Measurements from ENCODE around the gene KIAA1671.

Gene KIAA1671

DNA sequence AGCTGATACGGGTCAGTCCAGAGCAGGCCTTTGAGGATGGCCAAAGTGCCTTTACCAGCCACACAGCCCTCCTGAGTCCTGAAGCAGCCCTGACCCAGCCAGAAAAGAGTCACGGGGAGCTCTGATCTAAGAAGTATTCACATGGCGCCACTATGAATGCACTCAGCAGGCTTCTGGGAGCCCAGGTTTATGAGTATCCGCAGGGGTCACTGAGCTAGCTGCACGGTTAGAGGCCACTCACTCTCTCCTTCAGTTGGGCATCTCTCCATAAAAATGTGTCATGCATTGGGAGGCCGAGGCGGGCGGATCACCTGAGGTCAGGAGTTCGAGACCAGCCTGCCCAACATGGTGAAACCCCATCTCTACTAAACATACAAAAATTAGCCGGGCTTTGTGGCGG is 10.3 kb downstream of the KIAA1671 start:
- peaks cover 10% of the 10 kb centered on the region; the same call in 1 of the 2 replicates for H3K4me1 ChIP-seq (ENCODE audit: insufficient read depth, low read length)
- no peaks in the 10 kb centered on the region; the same call in 1 of the 2 replicates for H3K36me3 ChIP-seq (ENCODE audit: insufficient read depth, low read length)
- no peaks in the 10 kb centered on the region for H3K9me3 ChIP-seq (ENCODE audit: control insufficient read depth, insufficient read depth, low read length)
- no peak overlapping the region for H3K9ac ChIP-seq (ENCODE audit: low read depth, low read length)

DNA sequence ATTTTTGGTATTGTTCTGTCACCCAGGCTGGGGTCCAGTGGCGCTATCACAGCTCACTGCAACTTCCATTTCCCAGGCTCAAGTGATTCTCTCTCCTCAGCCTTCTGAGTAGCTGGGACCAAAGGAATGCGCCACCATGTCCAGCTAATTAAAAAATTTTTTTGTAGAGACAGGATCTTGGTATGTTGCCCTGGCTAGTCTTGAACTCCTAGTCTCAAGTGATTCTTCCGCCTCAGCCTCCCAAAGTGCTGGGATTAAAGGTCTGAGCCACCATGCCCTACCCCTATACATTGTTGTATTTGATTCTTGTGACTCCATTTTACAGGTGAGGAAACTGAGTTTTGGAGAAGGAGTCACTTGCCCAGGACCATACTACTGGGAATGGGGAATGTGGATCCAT is 11.9 kb downstream of the KIAA1671 start:
- H3K9me3 ChIP-seq (ENCODE audit: control insufficient read depth, insufficient read depth, low read length), result no peaks in the 10 kb centered on the region
- H3K9ac ChIP-seq (ENCODE audit: low read depth, low read length), result no peak overlapping the region
- H3K36me3 ChIP-seq (ENCODE audit: insufficient read depth, low read length), result no peaks in the 10 kb centered on the region; the same call in 1 of the 2 replicates
- peaks cover 18% of the 10 kb centered on the region for H3K4me1 ChIP-seq (ENCODE audit: insufficient read depth, low read length)

DNA sequence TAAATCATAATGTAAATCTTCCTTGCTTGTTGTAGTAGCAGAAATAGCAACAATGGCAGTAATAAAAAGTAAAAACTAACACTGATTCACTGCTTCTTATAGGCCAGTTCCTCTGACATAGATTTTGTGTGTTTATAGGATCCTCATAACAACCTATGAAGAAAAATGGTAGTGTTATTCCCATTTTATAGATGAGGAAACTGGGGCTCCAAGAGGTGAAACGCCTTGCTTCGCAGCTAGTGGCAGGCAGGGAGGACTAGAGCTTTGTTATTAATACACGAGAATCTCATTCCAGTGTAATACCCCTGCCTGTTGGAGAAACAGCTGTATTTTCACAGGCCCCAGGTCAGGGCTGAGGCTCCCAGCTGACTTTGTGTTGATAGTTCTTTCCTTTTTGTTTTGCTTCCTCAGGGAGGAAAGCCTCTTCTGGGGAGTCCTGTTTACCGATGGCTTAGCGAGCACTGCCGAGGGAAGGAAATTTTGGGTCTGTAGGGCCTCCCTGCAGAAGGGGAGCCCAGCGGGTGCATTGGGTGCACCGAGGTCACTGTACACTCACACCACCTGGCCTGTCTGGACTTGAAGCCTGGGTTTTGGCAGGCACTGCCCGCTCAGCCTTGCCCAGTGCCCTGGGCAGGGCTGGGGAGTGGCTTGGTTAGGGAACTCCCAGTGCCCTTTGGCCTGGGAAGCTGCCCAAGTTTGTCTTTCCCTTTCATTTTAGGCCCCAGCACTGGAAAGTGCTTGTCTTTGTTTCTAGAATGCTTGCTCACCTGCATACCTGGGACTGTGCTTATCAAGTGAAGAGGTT is 13.5 kb downstream of the KIAA1671 start:
- Histone ChIP-seq H3K9ac (ENCODE audit: low read depth, low read length) (no peak overlapping the region), H3K4me1 (ENCODE audit: insufficient read depth, low read length) (peaks cover 29% of the 10 kb centered on the region), H3K9me3 (ENCODE audit: control insufficient read depth, insufficient read depth, low read length) (no peaks in the 10 kb centered on the region), H3K36me3 (ENCODE audit: insufficient read depth, low read length) (no peaks in the 10 kb centered on the region; the same call in 1 of the 2 replicates)

DNA sequence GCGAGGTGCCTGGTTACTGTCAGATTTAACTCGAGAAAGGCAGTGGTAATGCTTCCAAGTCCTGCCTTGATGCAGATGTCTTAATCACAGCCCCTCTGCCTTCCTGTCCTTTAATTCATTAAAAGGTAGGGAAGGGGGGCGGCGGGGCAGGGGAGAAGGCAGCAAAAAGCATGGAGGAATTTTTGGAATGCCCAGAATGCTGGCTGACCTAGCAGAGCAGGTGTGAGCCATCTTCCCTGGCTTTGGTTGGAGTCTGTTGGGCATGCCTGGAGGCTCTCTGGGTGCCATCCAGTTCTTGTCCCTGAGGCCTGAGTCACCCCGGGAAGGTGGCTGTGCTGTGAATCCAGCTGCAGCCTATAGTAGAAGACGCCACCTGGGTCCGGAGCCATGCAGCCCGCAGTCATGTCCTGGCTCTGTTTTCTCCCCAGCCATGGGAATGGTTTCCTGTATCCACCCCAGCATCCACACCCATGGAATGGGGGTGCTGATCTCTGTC is 15.6 kb downstream of the KIAA1671 start:
- no peak overlapping the region for H3K9ac ChIP-seq (ENCODE audit: low read depth, low read length)
- no peaks in the 10 kb centered on the region for H3K9me3 ChIP-seq (ENCODE audit: control insufficient read depth, insufficient read depth, low read length)
- H3K36me3 ChIP-seq (ENCODE audit: insufficient read depth, low read length), result no peaks in the 10 kb centered on the region
- H3K4me1 ChIP-seq (ENCODE audit: insufficient read depth, low read length), result peaks cover 29% of the 10 kb centered on the region

DNA sequence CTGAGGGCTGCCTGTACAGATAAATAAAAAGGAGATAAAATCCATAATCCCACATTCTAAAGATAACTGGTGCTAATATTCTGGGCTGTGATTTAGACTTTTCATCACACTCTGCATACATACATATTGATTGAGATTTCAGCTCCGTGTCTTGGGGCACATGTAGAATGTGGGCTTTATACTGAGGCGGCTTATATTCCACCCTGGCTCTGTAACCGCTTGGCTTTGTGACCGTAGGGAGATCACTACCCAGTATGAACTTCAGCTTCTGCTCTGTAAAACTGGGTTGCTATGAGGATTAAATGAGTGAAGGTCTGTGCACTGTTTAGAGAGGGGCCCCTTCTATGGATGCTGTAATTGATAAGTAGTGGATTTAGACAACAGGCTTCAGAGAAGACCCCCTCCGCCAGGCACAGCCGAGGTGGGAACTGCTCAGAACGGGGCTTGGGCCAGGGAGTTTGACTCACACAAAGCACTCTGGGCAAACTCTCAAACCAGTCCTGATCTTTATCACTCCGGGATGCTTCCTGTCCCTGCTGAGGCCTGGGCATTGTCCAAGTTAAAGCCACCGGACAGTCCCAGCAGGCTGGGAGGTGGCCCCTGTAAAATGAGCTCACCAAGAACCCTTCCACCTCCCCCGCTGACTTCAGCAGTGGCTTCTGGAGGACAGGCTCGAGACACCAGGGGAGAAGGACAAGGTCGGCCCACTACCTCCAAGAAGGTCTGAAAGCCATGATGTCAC is 17.2 kb downstream of the KIAA1671 start:
- no peaks in the 10 kb centered on the region for H3K9me3 ChIP-seq (ENCODE audit: control insufficient read depth, insufficient read depth, low read length)
- no peak overlapping the region for H3K9ac ChIP-seq (ENCODE audit: low read depth, low read length)
- H3K36me3 ChIP-seq (ENCODE audit: insufficient read depth, low read length), result no peaks in the 10 kb centered on the region
- peaks cover 29% of the 10 kb centered on the region for H3K4me1 ChIP-seq (ENCODE audit: insufficient read depth, low read length)

DNA sequence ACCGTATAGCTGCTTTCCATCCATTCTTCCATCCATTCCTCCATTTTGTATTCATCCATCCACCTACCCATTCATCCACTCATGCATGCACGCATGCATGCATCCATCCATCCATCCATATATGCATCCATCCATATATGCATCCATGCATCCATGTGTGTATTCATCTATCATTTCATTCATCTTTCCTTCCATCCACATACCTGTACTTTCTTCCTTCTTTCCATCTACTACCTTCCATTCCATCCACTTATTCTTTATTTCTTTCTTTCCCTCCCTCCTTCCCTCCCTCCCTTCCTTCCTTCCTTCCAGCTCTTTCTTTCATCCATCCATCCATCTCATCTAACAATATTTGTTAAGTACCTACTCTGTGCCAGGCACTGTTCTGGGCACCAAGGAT is 19.9 kb downstream of the KIAA1671 start:
- H3K36me3 ChIP-seq (ENCODE audit: insufficient read depth, low read length), result no peaks in the 10 kb centered on the region
- peaks cover 36% of the 10 kb centered on the region for H3K4me1 ChIP-seq (ENCODE audit: insufficient read depth, low read length)
- no peak overlapping the region for H3K9ac ChIP-seq (ENCODE audit: low read depth, low read length)

DNA sequence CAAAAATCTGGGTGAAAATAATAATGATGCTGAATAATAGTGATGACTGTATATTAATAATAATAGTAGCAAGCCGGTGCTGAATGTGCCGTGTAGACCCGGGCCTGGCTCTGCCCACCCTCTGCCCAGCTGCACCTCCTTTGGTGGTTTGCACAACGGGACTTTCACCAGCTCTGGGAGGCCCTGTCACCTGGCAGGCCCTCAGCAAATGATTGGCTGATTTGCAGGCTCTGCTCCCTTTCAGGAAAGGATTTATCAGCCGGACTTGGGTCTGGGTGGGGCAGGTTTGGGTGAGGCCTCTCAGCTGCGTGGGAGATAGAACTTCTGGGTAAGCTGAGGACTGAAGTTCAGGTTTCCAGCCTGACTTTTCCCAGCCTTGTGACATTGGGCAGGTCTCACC is 21.4 kb downstream of the KIAA1671 start:
- H3K36me3 ChIP-seq (ENCODE audit: insufficient read depth, low read length), result no peaks in the 10 kb centered on the region
- no peaks in the 10 kb centered on the region for H3K9me3 ChIP-seq (ENCODE audit: control insufficient read depth, insufficient read depth, low read length)
- no peak overlapping the region for H3K9ac ChIP-seq (ENCODE audit: low read depth, low read length)
- peaks cover 30% of the 10 kb centered on the region for H3K4me1 ChIP-seq (ENCODE audit: insufficient read depth, low read length)

More for the DNA sequence above, 19.9 kb downstream of the KIAA1671 start:
- no peaks in the 10 kb centered on the region for H3K9me3 ChIP-seq (ENCODE audit: control insufficient read depth, insufficient read depth, low read length)

DNA sequence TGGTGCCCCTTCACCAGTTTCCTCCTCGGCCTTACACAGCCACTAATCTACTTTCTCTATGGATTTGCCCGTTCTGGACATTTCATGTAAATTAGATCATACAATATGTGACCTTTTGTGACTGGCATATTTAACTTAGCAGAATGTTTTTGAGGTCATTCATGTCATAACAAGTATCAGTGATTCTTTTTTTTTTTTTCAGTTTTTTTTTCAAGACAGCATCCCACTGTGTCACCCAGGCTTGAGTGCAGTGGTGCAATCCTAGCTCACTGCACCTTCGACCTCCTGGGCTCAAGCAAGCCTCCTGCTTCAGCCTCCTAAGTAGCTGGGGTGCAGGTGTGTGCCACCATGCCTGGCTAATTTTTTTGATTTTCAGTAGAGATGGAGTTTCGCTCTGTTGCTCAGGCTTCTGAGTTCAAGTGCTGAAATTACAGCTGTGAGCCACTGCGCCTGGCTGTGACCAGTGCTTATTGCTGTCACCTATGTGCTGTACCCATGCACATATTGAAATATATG is 22.7 kb downstream of the KIAA1671 start:
- no peaks in the 10 kb centered on the region for H3K9me3 ChIP-seq (ENCODE audit: control insufficient read depth, insufficient read depth, low read length)
- no peaks in the 10 kb centered on the region for H3K36me3 ChIP-seq (ENCODE audit: insufficient read depth, low read length)
- no peak overlapping the region for H3K9ac ChIP-seq (ENCODE audit: low read depth, low read length)
- H3K4me1 ChIP-seq (ENCODE audit: insufficient read depth, low read length), result peaks cover 22% of the 10 kb centered on the region

DNA sequence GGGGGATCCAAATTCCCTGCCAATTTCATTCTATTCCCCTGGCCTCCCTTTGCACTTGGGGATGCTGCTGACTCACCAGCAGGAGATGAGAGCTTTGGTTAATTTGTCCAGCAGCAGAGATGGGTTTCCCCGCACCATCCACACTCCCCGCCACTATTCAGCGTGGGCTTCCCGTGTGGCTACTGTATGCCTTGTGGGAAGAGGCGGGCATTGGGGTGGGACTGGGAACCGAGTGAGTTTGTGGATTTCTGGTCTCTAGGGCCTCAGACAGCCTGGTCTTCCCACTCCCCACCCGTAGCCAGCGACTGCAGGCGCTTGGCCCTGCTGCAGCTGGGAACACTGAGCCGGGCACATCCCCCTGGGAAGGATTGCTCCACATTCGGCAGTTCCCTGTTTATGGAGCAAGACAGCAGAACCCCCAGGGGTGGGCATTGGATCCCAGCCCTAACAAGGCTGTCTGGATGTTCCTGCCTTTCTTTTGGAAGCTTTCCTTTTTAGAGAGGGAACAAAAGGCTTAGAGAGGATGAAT is 23.4 kb downstream of the KIAA1671 start:
- H3K36me3 ChIP-seq (ENCODE audit: insufficient read depth, low read length), result no peaks in the 10 kb centered on the region
- no peak overlapping the region for H3K9ac ChIP-seq (ENCODE audit: low read depth, low read length)
- H3K9me3 ChIP-seq (ENCODE audit: control insufficient read depth, insufficient read depth, low read length), result no peaks in the 10 kb centered on the region
- peaks cover 19% of the 10 kb centered on the region for H3K4me1 ChIP-seq (ENCODE audit: insufficient read depth, low read length)

DNA sequence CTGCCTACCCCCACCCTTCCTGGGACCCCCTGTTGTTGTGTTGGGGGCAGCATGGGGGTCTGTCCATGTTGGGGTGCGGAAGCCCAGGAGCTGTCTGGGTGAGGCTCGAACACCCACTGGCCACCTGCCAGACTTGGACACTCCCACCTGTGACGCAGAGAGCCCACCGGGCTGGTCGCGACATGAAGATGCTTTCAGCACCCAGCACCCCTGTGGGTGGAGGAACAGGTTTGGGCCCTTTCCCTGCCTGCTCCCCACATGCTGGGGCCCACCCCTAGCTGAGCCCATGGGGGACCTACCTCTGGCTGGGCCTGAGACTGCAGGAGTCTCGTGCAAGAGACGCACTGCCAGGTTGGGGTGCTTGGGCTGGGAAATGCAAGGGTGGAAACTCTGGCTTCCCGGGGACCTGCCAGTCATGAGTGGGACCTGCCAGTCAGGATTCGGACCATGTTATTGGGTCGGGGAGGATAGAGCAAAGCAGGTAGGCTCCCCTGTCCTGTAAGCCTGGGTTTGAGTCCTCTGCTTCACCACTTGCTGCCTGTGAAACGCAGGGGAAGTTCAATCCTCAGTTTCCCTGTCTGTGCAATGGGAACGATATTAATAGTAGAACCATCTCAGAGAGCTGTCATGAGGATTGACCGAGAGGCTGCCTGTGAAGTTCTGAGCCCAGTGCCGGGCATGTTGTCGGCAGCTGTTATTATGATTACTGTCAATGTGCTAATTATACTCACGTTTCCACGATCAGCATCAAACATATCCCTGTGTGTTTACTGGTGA is 24.1 kb downstream of the KIAA1671 start:
- Histone ChIP-seq H3K9ac (ENCODE audit: low read depth, low read length) (no peak overlapping the region), H3K36me3 (ENCODE audit: insufficient read depth, low read length) (no peaks in the 10 kb centered on the region), H3K9me3 (ENCODE audit: control insufficient read depth, insufficient read depth, low read length) (no peaks in the 10 kb centered on the region), H3K4me1 (ENCODE audit: insufficient read depth, low read length) (peaks cover 19% of the 10 kb centered on the region)

DNA sequence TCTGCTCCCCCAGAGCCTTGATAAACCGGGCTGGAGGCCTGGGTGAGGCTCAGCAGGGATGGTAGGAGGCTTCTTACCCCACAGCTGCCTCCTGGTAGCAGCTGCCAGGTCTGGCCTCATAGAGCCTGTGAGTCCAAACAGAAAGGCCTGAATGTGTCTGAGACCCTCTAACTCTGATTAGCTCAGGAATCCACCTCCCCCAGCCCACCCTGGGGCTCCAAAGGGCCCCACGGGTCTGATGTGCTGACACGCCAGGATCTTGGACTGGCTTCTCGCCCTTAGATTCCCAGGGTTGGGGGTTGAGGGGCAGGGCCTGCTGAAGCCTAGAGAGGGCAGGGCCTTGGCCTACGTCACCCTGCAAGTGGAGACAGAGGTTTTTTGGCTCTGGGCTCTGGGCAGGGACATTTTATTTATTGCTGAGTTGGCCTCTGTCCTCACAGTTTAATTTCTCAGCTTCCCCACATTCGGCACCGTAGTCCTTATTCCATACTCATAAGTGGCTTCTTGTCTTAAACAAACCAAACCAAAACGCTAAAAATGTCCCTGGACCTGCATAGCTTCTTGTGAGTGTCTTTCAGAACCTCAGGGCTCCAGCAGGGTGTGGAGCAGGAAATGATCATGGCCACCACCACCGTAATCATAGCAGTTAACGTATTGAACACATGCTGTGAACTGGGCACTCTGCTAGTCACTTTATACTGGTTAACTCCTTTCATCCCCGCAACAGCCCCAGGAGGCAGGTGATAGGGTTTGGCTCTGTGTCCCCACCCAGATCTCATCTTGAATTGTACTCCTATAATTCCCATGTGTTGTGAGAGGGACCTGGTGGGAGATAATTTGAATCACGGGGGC is 25.1 kb downstream of the KIAA1671 start:
- H3K9me3 ChIP-seq (ENCODE audit: control insufficient read depth, insufficient read depth, low read length), result no peaks in the 10 kb centered on the region
- peaks cover 19% of the 10 kb centered on the region for H3K4me1 ChIP-seq (ENCODE audit: insufficient read depth, low read length)
- H3K36me3 ChIP-seq (ENCODE audit: insufficient read depth, low read length), result no peaks in the 10 kb centered on the region
- no peak overlapping the region for H3K9ac ChIP-seq (ENCODE audit: low read depth, low read length)

DNA sequence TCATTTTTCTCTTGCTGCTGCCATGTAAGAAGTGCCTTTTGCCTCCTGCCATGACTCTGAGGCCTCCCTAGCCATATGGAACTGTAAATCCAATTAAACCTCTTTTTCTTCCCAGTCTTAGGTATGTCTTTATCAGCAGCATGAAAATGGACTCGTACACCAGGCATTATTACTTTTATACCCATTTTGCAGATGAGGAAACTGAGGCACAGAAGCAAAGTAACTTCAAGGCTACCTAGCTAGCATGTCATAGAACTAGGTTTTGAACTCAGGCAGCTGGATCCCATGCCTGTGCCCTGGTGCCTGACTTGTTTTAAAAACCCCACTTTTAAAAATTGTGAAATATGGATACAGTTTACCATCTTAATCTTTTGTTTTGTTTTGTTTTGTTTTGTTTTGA is 25.8 kb downstream of the KIAA1671 start:
- H3K9me3 ChIP-seq (ENCODE audit: control insufficient read depth, insufficient read depth, low read length), result no peaks in the 10 kb centered on the region
- peaks cover 19% of the 10 kb centered on the region for H3K4me1 ChIP-seq (ENCODE audit: insufficient read depth, low read length)
- H3K9ac ChIP-seq (ENCODE audit: low read depth, low read length), result no peak overlapping the region
- no peaks in the 10 kb centered on the region for H3K36me3 ChIP-seq (ENCODE audit: insufficient read depth, low read length)

DNA sequence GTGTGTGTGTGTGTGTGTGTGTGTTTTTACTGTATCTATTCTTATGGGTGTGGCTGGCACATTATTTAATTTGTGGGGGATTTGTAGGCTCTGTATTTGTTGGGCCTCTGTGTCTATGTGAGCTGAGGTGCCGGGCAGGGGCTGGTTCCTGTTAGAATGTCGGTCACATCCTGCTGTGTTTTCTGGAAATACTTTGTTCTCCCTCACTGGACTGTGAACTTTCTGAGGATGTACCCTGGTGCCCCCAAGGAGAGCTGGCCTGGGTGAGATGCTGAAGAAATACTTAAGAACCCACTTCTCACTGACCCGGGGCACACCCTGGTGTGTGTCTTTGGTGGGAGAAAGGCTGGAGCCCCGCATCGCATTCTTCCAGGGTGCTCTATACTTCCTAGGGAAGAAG is 28.6 kb downstream of the KIAA1671 start:
- Histone ChIP-seq H3K9me3 (ENCODE audit: control insufficient read depth, insufficient read depth, low read length) (no peaks in the 10 kb centered on the region), H3K36me3 (ENCODE audit: insufficient read depth, low read length) (no peaks in the 10 kb centered on the region), H3K4me1 (ENCODE audit: insufficient read depth, low read length) (peaks cover 20% of the 10 kb centered on the region; the same call in 1 of the 2 replicates), H3K9ac (ENCODE audit: low read depth, low read length) (no peak overlapping the region)
